CD4-positive, alpha-beta T cell treated with Interleukin-4 for 1 hour (primary cell): ENCODE measurements around the gene ITGB6.

ENCODE experiments used
- DNase-seq, 2 donors: peaks; one replicate each; pipeline ENCODE4 v3.0.0-alpha.2; 2020 to 2022

The ITGB6 gene

GRCh38 chr2:160085662-160086061, 114.4 kb downstream of the ITGB6 start:
- no peak for DNase-seq

GRCh38 chr2:160077912-160078810, 121.9 kb downstream of the ITGB6 start:
- no peak for DNase-seq

GRCh38 chr2:160076914-160077313, 123.2 kb downstream of the ITGB6 start:
- no peak for DNase-seq

- DNase-seq, result no peak
Observed at GRCh38 chr2:160076241-160076640, 123.8 kb downstream of the ITGB6 start.

GRCh38 chr2:160075171-160075570, 124.9 kb downstream of the ITGB6 start:
- no peak for DNase-seq

- DNase-seq, result no peak
Observed at GRCh38 chr2:160073284-160073888, 126.7 kb downstream of the ITGB6 start.

- no peak for DNase-seq
Observed at GRCh38 chr2:160068906-160069305, 131.2 kb downstream of the ITGB6 start.

- no peak for DNase-seq
Observed at GRCh38 chr2:160064916-160065315, 135.2 kb downstream of the ITGB6 start.

GRCh38 chr2:160063879-160064612, 136.0 kb downstream of the ITGB6 start:
- DNase-seq, result no peak

GRCh38 chr2:160063271-160063670, 136.8 kb downstream of the ITGB6 start:
- no peak for DNase-seq

GRCh38 chr2:160062292-160063005, 137.6 kb downstream of the ITGB6 start, which contains the start of gene PLA2R1:
PLA2R1 (minus strand) TSS chr2:160062615; CDS start chr2:160062403, 212 bp downstream.
- DNase-seq, result no peak

GRCh38 chr2:160061944-160062291, 138.2 kb downstream of the ITGB6 start:
- no peak for DNase-seq

- DNase-seq, result no peak
Observed at GRCh38 chr2:160061533-160061932, 138.5 kb downstream of the ITGB6 start.

- no peak for DNase-seq
Observed at GRCh38 chr2:160060297-160060696, 139.8 kb downstream of the ITGB6 start.

- DNase-seq, result no peak
Observed at GRCh38 chr2:160057356-160057755, 142.7 kb downstream of the ITGB6 start.

- no peak for DNase-seq
Observed at GRCh38 chr2:160055726-160056108, 144.4 kb downstream of the ITGB6 start.

- no peak for DNase-seq
Observed at GRCh38 chr2:160054984-160055725, 144.9 kb downstream of the ITGB6 start.

- no peak for DNase-seq
Observed at GRCh38 chr2:160053946-160054345, 146.1 kb downstream of the ITGB6 start.

GRCh38 chr2:160052531-160052930, 147.5 kb downstream of the ITGB6 start:
- no peak for DNase-seq

- no peak for DNase-seq
Observed at GRCh38 chr2:160051371-160051800, 148.7 kb downstream of the ITGB6 start.

GRCh38 chr2:160050147-160050546, 149.9 kb downstream of the ITGB6 start:
- no peak for DNase-seq
